HFF-Myc (cell line): Measurements from ENCODE around the gene GPR161.
A peak's percentile ranks its signal among the peaks of the same experiment; 100 is the strongest.

Experiments
- DNase-seq: peaks from one replicate; pipeline ENCODE4 v3.0.0-alpha.2; 2011; ENCODE audit warnings: low read depth; ENCODE audit errors: extremely low read depth
- H3K4me3 ChIP-seq: replicated peaks from 2 replicates; pipeline ENCODE4 v1.5.1; 2011; ENCODE audit warnings: low read depth, mild to moderate bottlenecking, control low read depth, low read length
- CTCF ChIP-seq: IDR thresholded peaks from 2 replicates; pipeline ENCODE4 v1.5.1; 2012; ENCODE audit warnings: mild to moderate bottlenecking, low read depth, low read length, control low read depth; ENCODE audit errors: missing control alignments

Gene GPR161

GRCh38 chr1:168088511-168089325, 48.0 kb downstream of the GPR161 start:
- no peak for DNase-seq
- H3K4me3 ChIP-seq, result no peak overlapping the region
- TF ChIP-seq CTCF, result no peak

- DNase-seq, result no peak
Measured at GRCh38 chr1:168087696-168088095, 49.0 kb downstream of the GPR161 start.

GRCh38 chr1:168086438-168086837, 50.3 kb downstream of the GPR161 start:
- H3K4me3 ChIP-seq, result no peak overlapping the region
- no peak for DNase-seq
- peak; percentile 9 for TF ChIP-seq CTCF

More at GRCh38 chr1:168087696-168088095, 49.0 kb downstream of the GPR161 start:
- TF ChIP-seq CTCF, result no peak
- H3K4me3 ChIP-seq, result no peak overlapping the region

- no peak for DNase-seq
- H3K4me3 ChIP-seq, result no peak overlapping the region
- TF ChIP-seq CTCF, result no peak
Measured at GRCh38 chr1:168085401-168085872, 51.3 kb downstream of the GPR161 start.

GRCh38 chr1:168084396-168085231, 52.1 kb downstream of the GPR161 start:
- peak; percentile 98 for TF ChIP-seq CTCF
- H3K4me3 ChIP-seq, result no peak overlapping the region
- no peak for DNase-seq

GRCh38 chr1:168083456-168084325, 53.0 kb downstream of the GPR161 start:
- TF ChIP-seq CTCF, result no peak
- no peak for DNase-seq

More at GRCh38 chr1:168083456-168084325, 53.0 kb downstream of the GPR161 start:
- no peak overlapping the region for H3K4me3 ChIP-seq
